Measurements from ENCODE around the gene PRC1.

DNA sequence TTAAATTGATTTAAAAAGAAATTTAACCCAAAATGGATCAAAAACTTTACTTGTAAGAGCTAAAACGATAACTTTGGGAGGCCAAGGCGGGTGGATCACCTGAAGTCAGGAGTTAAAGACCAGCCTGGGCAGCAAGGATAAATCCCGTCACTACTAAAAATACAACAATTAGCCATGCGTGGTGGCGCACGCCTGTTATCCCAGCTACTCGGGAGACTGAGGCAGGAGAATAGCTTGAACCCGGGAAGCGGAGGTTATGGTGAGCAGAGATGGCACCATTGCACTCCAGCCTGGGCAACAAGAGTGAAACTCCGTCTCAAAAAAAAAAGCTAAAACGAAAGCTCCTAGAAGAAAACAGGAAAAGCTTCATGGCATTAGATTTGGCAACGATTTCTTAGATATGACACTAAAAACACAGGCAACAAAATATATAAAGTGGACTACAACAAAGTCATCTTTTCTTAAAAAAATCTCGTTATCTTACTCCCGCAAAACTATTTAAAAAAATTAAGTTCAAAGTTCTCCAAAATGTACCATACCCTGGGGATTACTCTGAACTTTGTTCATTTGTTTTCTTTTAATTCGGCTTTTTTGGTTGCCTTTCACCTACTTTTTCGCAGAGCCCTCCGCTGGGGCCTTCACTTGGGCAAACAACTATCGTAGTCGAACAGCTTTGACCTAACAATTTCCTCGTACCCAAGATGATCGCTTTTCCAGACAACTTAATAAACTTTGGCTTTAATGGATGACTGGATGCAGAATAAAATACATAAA is 64.9 kb downstream of the PRC1 start:
- TF ChIP-seq, protein P1, sequence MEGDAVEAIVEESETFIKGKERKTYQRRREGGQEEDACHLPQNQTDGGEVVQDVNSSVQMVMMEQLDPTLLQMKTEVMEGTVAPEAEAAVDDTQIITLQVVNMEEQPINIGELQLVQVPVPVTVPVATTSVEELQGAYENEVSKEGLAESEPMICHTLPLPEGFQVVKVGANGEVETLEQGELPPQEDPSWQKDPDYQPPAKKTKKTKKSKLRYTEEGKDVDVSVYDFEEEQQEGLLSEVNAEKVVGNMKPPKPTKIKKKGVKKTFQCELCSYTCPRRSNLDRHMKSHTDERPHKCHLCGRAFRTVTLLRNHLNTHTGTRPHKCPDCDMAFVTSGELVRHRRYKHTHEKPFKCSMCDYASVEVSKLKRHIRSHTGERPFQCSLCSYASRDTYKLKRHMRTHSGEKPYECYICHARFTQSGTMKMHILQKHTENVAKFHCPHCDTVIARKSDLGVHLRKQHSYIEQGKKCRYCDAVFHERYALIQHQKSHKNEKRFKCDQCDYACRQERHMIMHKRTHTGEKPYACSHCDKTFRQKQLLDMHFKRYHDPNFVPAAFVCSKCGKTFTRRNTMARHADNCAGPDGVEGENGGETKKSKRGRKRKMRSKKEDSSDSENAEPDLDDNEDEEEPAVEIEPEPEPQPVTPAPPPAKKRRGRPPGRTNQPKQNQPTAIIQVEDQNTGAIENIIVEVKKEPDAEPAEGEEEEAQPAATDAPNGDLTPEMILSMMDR (IDR thresholded peaks at IDR 0.05) = no peak
- TF ChIP-seq POLR2AphosphoS5 (IDR thresholded peaks at IDR 0.05) (no peak), POLR2A (IDR thresholded peaks at IDR 0.05; ENCODE audit: low read depth) (no peak)
